Epithelial cell of esophagus (primary cell): ENCODE data around the gene MGAT4B.

ENCODE experiments used
- DNase-seq: peaks from one replicate; pipeline ENCODE4 v3.0.0; 2010; ENCODE audit warnings: low read depth
- H3K4me3 ChIP-seq: 2 replicates; pipeline ENCODE4 v1.5.1; 2011; ENCODE audit warnings: mild to moderate bottlenecking, low read length, control low read depth
- TF ChIP-seq, protein P1 (sequence below): IDR thresholded peaks from 2 replicates; pipeline ENCODE4 v1.5.1; 2011; ENCODE audit warnings: low read depth, mild to moderate bottlenecking, low read length, control low read depth, inconsistent platforms; ENCODE audit not compliant: insufficient read depth; ENCODE audit errors: missing control alignments

Gene MGAT4B

DNA sequence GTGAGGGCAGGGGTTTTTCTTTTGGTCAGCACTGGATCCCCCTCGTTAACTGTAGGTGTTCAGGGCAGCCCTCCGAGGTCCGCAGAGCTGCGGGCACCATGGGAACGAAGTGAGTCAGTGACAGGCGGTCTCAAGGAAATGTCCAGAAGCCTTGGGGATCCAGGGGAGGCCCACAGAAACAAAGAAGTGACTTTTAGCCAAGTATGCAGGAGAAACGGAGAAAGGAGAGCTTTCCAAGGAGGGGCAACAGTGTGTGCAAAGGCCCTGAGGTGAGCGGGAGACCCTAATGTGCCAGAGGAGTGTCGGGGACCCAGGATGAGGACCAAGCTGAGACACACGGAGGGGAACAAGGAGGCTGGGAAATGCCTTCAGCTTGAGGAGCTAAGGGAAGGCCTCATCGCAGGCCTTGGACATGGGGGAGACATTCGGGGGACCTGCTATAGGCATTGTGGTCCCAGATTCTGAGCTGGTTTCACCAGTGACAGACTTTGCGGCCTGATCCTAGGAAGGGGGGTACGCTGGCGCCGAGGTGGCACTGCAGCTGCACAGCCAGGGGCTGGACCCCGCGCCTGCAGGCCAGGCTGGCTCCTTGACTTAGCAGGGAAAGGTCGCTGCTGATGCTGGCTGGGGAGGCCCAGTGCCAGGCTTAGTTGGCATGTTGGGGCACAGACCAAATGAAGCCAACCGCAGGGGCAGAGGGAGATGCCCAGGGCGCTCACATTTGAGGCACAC is 9.6 kb downstream of the MGAT4B start:
- TF ChIP-seq, protein P1, sequence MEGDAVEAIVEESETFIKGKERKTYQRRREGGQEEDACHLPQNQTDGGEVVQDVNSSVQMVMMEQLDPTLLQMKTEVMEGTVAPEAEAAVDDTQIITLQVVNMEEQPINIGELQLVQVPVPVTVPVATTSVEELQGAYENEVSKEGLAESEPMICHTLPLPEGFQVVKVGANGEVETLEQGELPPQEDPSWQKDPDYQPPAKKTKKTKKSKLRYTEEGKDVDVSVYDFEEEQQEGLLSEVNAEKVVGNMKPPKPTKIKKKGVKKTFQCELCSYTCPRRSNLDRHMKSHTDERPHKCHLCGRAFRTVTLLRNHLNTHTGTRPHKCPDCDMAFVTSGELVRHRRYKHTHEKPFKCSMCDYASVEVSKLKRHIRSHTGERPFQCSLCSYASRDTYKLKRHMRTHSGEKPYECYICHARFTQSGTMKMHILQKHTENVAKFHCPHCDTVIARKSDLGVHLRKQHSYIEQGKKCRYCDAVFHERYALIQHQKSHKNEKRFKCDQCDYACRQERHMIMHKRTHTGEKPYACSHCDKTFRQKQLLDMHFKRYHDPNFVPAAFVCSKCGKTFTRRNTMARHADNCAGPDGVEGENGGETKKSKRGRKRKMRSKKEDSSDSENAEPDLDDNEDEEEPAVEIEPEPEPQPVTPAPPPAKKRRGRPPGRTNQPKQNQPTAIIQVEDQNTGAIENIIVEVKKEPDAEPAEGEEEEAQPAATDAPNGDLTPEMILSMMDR: no peak
- no peak overlapping the region for H3K4me3 ChIP-seq
- DNase-seq: no peak

DNA sequence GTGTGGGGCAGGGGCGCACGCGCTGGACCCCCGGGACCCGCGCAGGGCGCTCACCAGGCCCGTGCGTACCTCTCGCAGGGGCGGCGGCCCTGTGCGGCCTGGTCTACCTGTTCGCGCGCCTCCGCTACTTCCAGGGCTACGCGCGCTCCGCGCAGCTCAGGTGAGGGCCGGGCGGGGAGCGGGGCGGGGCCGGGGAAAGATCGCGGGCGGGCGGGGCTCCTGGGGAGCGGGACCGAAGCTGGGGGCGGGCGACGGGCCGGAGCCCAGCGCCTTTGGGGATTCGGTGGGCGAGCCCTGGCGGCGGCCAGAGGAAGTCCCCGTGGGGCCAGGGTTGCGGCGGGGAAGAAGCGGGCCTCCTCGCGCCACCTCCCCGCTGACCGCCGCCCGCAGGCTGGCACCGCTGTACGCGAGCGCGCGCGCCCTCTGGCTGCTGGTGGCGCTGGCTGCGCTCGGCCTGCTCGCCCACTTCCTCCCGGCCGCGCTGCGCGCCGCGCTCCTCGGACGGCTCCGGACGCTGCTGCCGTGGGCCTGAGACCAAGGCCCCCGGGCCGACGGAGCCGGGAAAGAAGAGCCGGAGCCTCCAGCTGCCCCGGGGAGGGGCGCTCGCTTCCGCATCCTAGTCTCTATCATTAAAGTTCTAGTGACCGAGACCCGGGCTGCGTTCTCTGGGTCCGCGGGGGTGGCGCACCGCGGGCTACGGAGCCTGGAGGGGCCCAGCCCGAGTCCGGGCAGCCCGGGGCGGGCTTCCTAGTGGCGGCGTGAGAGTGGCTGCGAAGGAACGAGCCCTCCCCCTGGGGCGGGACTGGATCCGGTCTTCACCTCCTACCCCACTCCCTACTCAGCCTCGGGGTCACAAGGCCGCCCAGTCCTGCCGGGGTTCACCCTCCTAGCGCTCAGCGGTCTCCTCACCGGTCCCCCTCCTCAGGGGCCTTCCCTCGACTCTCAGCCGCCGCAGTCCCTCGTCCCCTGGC is 10.5 kb downstream of the MGAT4B start:
- H3K4me3 ChIP-seq: peak overlapping the region; percentile 56
- peak; percentile 87 for DNase-seq
- TF ChIP-seq, protein P1: peak; percentile 26

DNA sequence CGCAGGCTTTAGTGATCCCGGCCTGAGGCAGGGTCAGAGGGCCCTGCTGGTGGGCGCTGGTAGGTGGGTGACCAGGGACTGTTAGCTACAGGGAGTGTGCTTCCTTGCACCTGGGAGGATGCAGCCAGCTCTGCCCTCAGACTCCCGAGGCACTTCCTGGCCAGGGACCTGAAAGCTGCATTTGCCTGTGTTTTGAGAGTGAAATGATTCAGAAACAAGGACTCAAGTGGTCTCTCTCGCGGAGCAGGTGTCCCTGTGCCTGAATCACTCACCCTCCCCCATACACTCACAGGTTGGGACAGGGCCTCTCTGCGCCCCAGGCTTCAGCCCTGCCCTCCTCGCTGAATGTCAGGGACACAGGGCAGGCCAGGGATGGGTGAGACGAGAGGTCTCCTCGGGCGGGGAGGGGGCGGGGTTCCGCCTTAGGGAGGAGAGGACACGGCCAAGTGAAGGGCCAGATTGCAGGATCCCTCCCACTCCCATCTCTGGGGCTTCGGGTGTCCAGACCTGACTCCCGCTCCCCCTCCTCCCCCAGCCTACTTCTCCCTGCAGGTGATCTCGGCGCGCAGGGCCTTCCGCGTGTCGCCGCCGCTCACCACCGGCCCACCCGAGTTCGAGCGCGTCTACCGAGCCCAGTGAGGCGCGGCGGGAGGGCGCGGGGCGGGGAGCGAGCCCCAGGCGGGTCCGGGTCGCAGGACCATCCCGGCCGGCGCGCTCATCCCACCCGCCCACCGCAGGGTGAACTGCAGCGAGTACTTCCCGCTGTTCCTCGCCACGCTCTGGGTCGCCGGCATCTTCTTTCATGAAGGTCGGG is 11.4 kb downstream of the MGAT4B start:
- H3K4me3 ChIP-seq: peak overlapping the region; percentile 56
- DNase-seq: peak; percentile 62
- TF ChIP-seq, protein P1: no peak

DNA sequence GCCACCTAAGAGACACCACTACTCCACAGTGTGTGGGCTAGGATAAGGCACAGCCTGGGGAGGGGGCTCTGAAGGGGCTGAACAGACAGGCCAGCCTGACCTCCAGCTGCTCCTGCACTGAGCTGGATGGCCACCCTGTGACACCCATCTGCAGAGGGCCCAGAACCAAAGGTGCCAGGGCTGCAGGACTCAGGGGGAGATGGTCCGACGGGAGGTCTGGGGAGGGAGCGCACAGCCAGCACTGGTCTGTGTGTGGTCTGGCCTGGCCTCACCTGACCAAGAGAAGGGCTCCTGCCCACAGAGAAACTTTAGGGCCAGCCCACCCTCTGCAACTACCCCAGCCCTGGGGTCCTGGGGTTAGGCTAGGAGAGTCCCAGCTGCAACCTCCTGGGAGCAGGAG is 12.1 kb downstream of the MGAT4B start:
- no peak overlapping the region for H3K4me3 ChIP-seq
- DNase-seq: no peak
- TF ChIP-seq, protein P1: no peak

DNA sequence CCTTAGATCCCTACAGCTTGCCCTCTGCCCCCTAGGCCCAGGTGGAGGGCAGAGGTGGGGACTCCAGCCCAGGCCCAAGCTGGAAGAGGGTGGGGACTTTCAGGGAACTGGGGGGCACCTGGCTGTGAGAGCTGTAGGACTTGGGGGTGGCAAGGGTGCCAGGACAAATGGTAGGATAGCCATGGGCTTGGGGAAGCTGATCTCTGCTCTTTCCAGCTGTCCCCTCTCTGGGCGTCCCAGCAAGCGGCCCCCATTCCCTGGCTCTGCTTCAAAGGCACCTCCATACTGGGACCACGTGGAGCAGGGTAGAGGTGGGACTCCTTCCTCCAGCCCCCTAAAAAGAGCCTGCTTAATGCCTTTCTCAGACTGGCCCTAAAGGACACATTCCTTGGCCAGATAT is 12.5 kb downstream of the MGAT4B start:
- no peak overlapping the region for H3K4me3 ChIP-seq
- TF ChIP-seq, protein P1: no peak
- no peak for DNase-seq

DNA sequence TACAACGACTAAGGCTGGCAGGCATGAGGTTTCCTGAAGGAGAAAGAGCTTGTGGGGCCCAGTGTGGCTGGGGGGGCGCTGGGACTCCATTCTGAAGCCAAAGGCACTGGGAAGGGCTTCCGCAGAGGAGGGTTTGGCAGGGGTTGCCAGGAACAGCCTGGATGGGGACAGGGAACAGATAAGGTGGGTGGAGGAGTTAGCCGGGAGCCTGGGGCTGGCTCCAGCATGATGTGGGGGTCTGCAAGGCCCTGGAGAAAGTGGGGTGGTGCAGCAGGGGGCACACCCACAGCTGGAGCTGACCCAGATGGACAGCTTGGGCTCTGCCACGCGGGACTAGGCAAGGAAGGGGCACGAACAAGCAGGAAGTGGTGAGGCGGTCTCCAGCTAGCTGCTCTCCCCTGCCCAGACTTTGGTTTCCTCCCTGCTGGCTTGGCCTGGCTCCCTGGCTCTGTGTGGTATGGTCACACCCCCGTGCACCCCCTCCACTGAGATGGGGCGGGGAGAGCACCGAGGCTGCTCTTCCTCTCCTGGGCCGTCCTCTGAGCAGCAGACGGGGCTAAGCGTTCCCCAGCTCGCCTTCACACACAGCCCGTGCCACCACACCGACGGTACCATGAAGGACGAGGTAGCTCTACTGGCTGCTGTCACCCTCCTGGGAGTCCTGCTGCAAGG is 13.1 kb downstream of the MGAT4B start, which contains the start of gene LTC4S:
LTC4S (plus strand) TSS at position 519 of the 672 bp plus-strand sequence; CDS start at position 614, 95 bp downstream.
- DNase-seq: no peak

More for the DNA sequence above, 13.1 kb downstream of the MGAT4B start, which contains the start of gene LTC4S:
- TF ChIP-seq, protein P1: no peak
- H3K4me3 ChIP-seq: no peak within 1 kb of the TSS
